GM12878 (cell line): ENCODE data around the gene SLC6A12.

Experiments
- CEBPB ChIP-seq, 2 experiments: fragments of 150-350 bp in 1 of 2; IDR thresholded peaks; 2 replicates each; pipeline ENCODE4 v1.6.1; 2012 to 2014; ENCODE audit warnings: low read depth in 2 of 2, low read length in 2 of 2, borderline replicate concordance in 1 of 2, inconsistent platforms in 1 of 2
- EZH2 ChIP-seq: IDR thresholded peaks from 2 replicates; pipeline ENCODE4 v1.6.1; 2012; ENCODE audit warnings: low read depth, mild to moderate bottlenecking, control low read depth, inconsistent platforms, low read length, borderline replicate concordance; ENCODE audit not compliant: control insufficient read depth
- HDGF ChIP-seq: fragments of 450-650 bp; IDR thresholded peaks from 2 replicates; pipeline ENCODE4 v1.6.1; 2016; ENCODE audit warnings: antibody characterized with exemption
- RAD21 ChIP-seq: IDR thresholded peaks from 2 replicates; pipeline ENCODE4 v1.6.1; 2011; ENCODE audit warnings: mild to moderate bottlenecking, low read depth, low read length, moderate library complexity; ENCODE audit not compliant: insufficient read depth
- RAD51 ChIP-seq: fragments of 450-650 bp; IDR thresholded peaks from 2 replicates; pipeline ENCODE4 v1.6.1; 2016; ENCODE audit warnings: moderate library complexity, mild to moderate bottlenecking, inconsistent platforms
- TF ChIP-seq, protein P1 (sequence below), 3 experiments: IDR thresholded peaks in 2 of 3; conservative IDR thresholded peaks in 1 of 3; 2 replicates each; pipeline ENCODE4 v1.5.1; 2011; ENCODE audit warnings: low read depth in 3 of 3, low read length in 3 of 3, mild to moderate bottlenecking in 3 of 3, control low read depth in 2 of 3, moderate library complexity in 2 of 3, inconsistent platforms in 1 of 3, mixed read lengths in 1 of 3; ENCODE audit not compliant: control insufficient read depth in 2 of 3, insufficient read depth in 1 of 3; ENCODE audit errors: extremely low read depth in 1 of 3

DNA sequence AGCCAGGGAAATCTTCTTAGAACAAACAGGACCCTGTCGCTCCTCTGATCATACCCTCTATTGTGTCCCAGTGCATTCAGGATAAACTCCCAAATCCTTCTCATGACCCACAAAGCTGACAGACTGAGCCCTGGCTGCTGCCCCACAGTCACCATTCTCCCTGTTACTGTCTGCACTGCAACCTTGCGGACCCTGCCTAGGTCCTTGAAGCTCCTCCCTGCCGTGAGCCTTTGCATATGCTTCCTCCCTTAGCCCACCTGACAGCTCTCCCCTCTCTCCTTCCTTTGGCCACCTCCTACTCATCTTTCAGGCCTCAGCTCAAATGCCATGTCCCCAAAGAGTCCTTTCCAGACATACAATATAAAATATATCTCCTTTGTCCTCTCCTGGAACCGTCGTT, 62.4 kb downstream of the SLC6A12 start:
- TF ChIP-seq CEBPB (IDR thresholded peaks at IDR 0.05; ENCODE audit: borderline replicate concordance in 1 of 2, low read depth in 2 of 2, low read length in 2 of 2) (no peak), HDGF (no peak), RAD21 (no peak), EZH2 (no peak), RAD51 (no peak)
- TF ChIP-seq, protein P1, sequence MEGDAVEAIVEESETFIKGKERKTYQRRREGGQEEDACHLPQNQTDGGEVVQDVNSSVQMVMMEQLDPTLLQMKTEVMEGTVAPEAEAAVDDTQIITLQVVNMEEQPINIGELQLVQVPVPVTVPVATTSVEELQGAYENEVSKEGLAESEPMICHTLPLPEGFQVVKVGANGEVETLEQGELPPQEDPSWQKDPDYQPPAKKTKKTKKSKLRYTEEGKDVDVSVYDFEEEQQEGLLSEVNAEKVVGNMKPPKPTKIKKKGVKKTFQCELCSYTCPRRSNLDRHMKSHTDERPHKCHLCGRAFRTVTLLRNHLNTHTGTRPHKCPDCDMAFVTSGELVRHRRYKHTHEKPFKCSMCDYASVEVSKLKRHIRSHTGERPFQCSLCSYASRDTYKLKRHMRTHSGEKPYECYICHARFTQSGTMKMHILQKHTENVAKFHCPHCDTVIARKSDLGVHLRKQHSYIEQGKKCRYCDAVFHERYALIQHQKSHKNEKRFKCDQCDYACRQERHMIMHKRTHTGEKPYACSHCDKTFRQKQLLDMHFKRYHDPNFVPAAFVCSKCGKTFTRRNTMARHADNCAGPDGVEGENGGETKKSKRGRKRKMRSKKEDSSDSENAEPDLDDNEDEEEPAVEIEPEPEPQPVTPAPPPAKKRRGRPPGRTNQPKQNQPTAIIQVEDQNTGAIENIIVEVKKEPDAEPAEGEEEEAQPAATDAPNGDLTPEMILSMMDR (IDR thresholded peaks at IDR 0.05 in 2 of 3, conservative IDR thresholded peaks at IDR 0.05 in 1 of 3; ENCODE audit: control insufficient read depth in 2 of 3, extremely low read depth in 1 of 3, insufficient read depth in 1 of 3, low read depth in 3 of 3, low read length in 3 of 3), result no peak
